GM12874 (cell line): Measurements from ENCODE around the gene MRTFA.

Source experiments
- TF ChIP-seq, protein P1 (sequence below): IDR thresholded peaks from 2 replicates; pipeline ENCODE4 v1.5.1; 2011; ENCODE audit warnings: low read depth, mild to moderate bottlenecking, control low read depth, low read length, moderate library complexity; ENCODE audit not compliant: insufficient read depth

The MRTFA gene

DNA sequence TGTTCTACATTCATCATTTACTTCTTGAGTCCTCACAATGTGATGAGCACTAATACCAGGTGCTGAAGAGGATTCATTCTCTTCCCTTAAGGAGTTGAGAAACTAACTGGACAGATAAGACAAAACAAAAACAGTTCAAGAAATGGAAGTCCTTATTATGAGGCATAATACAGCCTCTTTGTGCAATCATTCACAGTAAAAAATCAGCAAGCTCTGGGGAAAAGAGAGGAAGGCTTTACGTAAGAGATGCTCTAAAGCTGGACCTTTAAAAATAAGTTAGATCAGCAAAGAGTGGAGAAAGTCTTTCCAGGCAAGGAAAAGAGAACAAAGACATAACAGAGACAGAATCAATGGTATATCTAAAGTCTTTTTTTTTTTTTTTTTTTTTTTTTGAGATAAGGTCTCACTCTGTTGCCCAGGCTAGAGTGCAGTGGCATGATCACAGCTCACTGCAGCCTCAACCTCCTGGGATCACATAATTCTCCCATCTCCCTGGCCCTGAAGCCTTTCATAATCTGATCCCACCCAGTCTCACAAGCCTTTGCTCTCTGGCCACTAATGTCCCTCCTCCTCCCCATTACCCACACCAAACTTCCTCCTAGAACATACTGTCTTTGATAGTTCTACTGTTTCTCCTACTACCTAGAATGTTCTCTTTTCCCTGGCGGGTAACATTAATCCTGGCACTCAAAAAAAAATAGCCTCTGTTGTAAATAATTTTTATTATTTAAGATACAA is 40.9 kb downstream of the MRTFA start:
- TF ChIP-seq, protein P1, sequence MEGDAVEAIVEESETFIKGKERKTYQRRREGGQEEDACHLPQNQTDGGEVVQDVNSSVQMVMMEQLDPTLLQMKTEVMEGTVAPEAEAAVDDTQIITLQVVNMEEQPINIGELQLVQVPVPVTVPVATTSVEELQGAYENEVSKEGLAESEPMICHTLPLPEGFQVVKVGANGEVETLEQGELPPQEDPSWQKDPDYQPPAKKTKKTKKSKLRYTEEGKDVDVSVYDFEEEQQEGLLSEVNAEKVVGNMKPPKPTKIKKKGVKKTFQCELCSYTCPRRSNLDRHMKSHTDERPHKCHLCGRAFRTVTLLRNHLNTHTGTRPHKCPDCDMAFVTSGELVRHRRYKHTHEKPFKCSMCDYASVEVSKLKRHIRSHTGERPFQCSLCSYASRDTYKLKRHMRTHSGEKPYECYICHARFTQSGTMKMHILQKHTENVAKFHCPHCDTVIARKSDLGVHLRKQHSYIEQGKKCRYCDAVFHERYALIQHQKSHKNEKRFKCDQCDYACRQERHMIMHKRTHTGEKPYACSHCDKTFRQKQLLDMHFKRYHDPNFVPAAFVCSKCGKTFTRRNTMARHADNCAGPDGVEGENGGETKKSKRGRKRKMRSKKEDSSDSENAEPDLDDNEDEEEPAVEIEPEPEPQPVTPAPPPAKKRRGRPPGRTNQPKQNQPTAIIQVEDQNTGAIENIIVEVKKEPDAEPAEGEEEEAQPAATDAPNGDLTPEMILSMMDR, result no peak

DNA sequence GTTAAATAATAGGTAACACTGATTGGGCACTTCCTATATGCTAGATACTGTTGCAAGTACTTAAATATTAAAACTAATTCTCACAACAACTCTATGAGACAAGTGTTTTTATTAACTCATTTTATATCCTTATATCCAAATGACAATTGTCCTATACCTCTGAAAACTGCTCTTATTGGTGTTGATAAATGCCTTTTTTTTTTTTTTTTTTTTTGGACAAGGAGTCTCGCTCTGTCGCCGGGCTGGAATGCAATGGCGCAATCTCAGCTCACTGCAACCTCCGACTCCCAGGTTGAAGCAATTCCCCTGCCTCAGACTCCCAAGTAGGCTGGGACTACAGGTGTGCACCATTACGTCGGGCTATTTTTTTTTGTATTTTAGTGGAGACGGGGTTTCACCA is 41.6 kb downstream of the MRTFA start:
- TF ChIP-seq, protein P1, result no peak

DNA sequence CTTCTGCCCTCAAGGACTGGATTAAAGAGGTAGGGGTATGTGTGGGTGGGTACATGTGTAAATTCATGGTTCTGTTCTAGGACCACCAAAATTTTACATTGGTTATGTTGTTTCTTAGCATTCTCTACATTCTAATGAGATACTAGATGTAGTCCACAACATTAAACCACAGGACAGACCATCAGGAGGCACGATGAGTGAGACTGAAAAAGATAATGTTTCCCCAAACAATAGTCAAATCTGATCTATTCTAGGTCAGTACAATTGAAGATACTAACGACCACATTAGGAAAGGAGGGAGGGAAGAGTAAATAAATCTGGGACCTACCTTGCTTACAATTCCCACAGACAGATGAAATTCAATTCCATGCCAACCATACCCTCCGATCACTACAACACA is 42.2 kb downstream of the MRTFA start:
- TF ChIP-seq, protein P1, result no peak

DNA sequence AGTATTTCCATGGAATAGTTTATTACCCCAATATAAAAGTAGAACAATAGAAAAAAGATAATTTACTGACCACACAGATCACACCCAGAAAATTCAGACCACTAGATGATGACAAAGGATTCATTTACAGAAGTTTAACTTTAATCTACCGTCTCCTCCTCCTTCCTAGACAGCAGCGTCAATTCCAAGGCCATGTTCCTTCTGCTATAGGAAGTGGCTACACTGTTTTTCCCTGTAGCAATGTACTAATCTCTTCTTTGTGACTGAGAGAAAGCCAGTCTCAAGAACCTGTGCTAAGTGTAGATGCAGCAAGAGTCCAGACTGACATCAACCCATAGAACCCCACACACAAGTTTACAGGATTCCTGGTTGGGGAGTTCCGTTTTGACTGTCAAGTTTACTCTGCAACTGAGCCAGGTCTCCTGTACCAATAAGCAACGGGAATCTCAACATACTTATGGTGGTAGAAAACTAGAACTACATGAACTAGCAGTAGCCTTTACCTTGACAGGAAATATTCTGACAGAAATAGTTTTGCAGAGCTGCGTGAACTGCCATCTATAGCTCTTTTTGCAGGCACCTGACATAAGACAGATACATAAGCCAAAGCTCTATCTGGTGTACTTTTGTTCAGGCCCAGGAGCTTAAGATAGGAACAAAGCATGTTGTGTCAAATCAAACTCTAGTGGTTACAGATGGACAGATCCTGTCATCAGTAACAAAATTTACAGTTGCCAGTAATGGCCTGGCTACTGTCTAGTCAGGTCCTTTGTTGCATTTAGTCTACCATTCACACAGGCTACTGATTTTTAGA is 42.9 kb downstream of the MRTFA start:
- TF ChIP-seq, protein P1, result no peak

DNA sequence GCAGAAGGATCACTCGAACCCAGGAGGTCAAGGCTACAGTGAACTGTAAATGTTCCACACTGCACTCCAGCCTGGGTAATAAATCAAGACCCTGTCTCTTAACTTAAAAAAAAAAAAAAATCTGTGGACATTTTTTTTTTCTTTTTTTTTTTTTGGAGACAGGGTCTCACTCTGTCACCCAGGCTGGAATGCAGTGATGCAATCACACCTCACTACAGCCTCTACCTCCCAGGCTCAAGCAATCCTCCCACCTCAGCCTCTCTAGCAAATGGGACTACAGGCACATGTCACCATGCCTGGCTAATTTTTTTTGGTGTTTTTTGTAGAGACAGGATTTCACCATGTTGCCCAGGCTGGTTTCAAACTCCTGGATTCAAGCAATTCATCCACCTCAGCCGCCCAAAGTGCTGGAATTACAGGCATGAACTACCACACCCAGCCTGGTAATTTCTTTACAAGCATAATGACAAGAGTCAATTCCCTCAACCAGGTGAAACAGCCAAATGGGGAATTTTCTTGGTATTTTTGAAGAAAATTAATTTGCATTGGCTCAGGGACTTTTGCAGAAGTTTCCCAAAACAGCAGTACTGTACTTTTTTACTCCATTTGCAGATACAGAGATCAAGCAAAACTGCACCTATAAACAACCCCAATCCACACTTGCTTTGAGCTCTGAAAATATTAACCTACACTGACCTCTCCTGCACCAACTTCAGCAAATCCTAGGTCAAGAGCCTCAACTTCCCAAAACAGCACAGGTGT is 44.0 kb downstream of the MRTFA start:
- TF ChIP-seq, protein P1, result no peak

DNA sequence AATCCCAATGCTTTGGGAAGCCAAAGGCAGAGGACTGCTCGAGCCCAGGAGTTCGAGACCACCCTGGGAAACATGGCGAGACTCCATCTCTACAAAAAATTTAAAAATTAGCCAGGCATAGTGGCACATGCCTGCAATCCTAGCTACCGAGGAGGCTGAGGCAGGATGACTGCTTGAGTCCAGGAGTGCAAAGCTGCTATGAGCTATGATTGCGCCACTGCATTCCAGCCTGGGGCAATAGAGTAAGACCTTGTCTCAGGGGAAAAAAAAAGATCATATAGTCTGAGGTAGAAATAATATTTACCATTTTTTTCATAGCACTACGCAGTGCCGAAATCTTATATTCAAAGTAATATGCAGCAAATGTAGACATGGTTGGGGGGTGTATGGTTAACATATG is 47.8 kb downstream of the MRTFA start:
- TF ChIP-seq, protein P1, result no peak

DNA sequence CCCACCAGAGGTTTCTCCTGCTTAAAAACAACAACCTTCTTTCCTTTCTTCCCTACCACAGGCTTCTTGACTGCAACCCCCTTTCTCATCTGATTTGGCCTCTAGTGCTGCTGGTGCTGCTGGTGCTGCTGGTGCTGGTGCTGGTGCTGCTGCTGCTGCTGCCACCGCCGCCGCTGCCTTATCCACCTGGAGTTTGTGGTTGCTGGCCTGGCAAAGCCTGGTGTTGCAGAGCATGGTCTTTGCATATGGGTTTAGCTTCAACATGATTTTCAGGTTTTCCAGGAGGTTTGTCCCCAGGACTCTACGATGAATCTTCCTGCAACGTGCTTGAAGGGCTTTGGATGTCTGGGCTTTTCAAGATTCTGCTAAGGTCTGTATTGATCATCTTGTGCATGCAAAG is 49.7 kb downstream of the MRTFA start:
- TF ChIP-seq, protein P1, result no peak
